ENCODE data around the gene PCNX1.

DNA sequence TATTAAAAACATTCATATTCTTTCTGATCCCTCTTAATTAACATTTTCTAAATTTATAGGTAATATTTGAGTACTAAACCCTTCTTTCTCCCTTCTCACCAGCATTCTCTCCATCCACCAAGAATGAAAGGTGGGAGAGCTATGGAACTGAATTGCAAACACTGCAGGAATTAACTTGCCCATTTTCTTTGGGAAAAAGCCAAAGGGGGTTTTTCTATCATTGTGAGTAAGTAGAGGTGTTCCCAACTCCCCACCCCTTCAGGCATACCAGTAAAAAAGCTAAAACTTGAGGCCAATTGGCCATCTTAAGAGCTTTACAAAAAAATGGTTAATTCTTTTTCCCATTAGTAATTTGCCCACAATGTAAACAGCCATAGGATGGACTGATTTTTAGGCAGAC lies 23.7 kb downstream of the PCNX1 start:
- TF ChIP-seq, protein P1, sequence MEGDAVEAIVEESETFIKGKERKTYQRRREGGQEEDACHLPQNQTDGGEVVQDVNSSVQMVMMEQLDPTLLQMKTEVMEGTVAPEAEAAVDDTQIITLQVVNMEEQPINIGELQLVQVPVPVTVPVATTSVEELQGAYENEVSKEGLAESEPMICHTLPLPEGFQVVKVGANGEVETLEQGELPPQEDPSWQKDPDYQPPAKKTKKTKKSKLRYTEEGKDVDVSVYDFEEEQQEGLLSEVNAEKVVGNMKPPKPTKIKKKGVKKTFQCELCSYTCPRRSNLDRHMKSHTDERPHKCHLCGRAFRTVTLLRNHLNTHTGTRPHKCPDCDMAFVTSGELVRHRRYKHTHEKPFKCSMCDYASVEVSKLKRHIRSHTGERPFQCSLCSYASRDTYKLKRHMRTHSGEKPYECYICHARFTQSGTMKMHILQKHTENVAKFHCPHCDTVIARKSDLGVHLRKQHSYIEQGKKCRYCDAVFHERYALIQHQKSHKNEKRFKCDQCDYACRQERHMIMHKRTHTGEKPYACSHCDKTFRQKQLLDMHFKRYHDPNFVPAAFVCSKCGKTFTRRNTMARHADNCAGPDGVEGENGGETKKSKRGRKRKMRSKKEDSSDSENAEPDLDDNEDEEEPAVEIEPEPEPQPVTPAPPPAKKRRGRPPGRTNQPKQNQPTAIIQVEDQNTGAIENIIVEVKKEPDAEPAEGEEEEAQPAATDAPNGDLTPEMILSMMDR (IDR thresholded peaks at IDR 0.05) = no peak
- TF ChIP-seq POLR2A (IDR thresholded peaks at IDR 0.05) (no peak), EP300 (IDR thresholded peaks at IDR 0.05) (no peak)

Data from tibial nerve (tissue), 4 donors.